DND-41 (cell line): ENCODE results near the gene TMEM135.

Source experiments
- ATAC-seq: fragments of 200-7000 bp; cut with Tn5 transposase; 3 replicates; pipeline ENCODE4 v1.9.1; 2021; ENCODE audit warnings: low read depth; ENCODE audit not compliant: insufficient read depth
- DNase-seq: peaks from one replicate; pipeline ENCODE4 v3.0.0-alpha.2; 2020
- H2AFZ ChIP-seq: 2 replicates; pipeline ENCODE4 v1.6.0; 2012; ENCODE audit warnings: low read depth, low read length
- H3K27ac ChIP-seq: 2 replicates; pipeline ENCODE4 v1.5.1; 2012; ENCODE audit warnings: low read length, inconsistent platforms
- H3K27me3 ChIP-seq: fragments of 200-600 bp; sonication (generic); 2 replicates; pipeline ENCODE4 v1.6.0; 2012; ENCODE audit warnings: low read length, mild to moderate bottlenecking, inconsistent platforms; ENCODE audit not compliant: insufficient read depth, poor library complexity
- H3K36me3 ChIP-seq: 2 replicates; pipeline ENCODE4 v1.5.1; 2012; ENCODE audit warnings: low read length, inconsistent platforms; ENCODE audit not compliant: insufficient read depth
- H3K4me1 ChIP-seq: 2 replicates; pipeline ENCODE4 v1.5.1; 2012; ENCODE audit warnings: mild to moderate bottlenecking, low read length; ENCODE audit not compliant: insufficient read depth
- H3K4me2 ChIP-seq: 2 replicates; pipeline ENCODE4 v1.6.0; 2012; ENCODE audit warnings: mild to moderate bottlenecking, moderate library complexity, low read length, inconsistent platforms; ENCODE audit not compliant: insufficient read depth
- H3K4me3 ChIP-seq, 2 experiments: fragments of 200-600 bp in 1 of 2; shearing (Covaris generic) in 1 of 2; 2 replicates each; pipeline ENCODE4 v1.5.1; 2012 to 2016; ENCODE audit warnings: inconsistent platforms in 2 of 2, low read length in 2 of 2, mild to moderate bottlenecking in 2 of 2, low read depth in 1 of 2, moderate library complexity in 1 of 2
- H3K79me2 ChIP-seq: 2 replicates; pipeline ENCODE4 v1.6.0; 2012; ENCODE audit warnings: low read length, inconsistent platforms; ENCODE audit not compliant: insufficient read depth
- H3K9ac ChIP-seq: 2 replicates; pipeline ENCODE4 v1.6.0; 2012; ENCODE audit warnings: low read depth, mild to moderate bottlenecking, inconsistent platforms, low read length, moderate library complexity
- H3K9me3 ChIP-seq: 2 replicates; pipeline ENCODE4 v1.5.1; 2012; ENCODE audit warnings: low read length, moderate library complexity, mild to moderate bottlenecking, inconsistent platforms; ENCODE audit not compliant: insufficient read depth, severe bottlenecking
- H4K20me1 ChIP-seq: 2 replicates; pipeline ENCODE4 v1.6.0; 2012; ENCODE audit warnings: low read length; ENCODE audit not compliant: insufficient read depth
- CTCF ChIP-seq: IDR thresholded peaks from 2 replicates; pipeline ENCODE4 v1.5.1; 2012; ENCODE audit warnings: borderline replicate concordance, low read length, moderate library complexity, mild to moderate bottlenecking; ENCODE audit not compliant: poor library complexity, severe bottlenecking; ENCODE audit errors: extremely low read depth
- EZH2 ChIP-seq: IDR thresholded peaks from 3 replicates; pipeline ENCODE4 v1.6.1; 2012; ENCODE audit warnings: borderline replicate concordance, low read depth, mild to moderate bottlenecking, moderate library complexity, low read length, inconsistent platforms; ENCODE audit not compliant: severe bottlenecking

TMEM135 gene

GRCh38 chr11:87260811-87261210 is 223.1 kb downstream of the TMEM135 start:
- Histone ChIP-seq H3K27me3 (no peaks in the 10 kb centered on the region), H4K20me1 (no peaks in the 10 kb centered on the region), H3K4me3 (no peak overlapping the region), H3K4me2 (no peak overlapping the region), H3K4me1 (no peaks in the 10 kb centered on the region), H3K27ac (no peak overlapping the region), H2AFZ (no peak overlapping the region), H3K9me3 (no peaks in the 10 kb centered on the region), H3K79me2 (no peaks in the 10 kb centered on the region), H3K36me3 (no peaks in the 10 kb centered on the region), H3K9ac (no peak overlapping the region)
- ATAC-seq (no peak), DNase-seq (no peak)
- TF ChIP-seq CTCF (no peak), EZH2 (no peak)

DNA sequence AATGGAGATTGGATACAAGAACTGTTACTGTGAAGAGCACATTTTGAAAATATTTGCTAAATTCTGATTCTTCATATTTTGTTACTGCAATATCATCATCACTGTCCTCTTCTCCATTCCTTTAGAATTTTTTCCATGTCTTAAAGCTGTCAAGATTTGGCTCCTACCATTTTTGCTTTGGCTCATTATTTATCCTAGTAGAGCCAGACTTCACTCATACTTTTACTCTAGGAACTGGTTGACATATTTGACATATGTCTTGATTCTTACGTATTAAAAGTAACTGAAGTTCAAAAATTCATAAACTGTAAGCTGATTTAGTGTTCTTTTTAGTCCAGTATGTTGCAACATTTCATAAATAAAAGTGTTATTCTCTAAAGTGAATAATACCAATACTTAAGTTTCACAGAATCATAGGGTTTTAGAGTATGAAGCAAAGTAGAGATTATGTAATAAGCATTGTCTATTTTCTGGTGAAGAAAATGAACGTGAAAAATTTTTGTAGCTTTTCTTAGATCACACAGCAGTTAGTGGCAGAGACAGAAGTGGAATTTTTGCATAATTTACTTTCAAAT is 225.6 kb downstream of the TMEM135 start:
- Histone ChIP-seq H3K9ac (no peak overlapping the region), H3K27me3 (no peaks in the 10 kb centered on the region), H3K79me2 (no peaks in the 10 kb centered on the region), H3K4me3 (no peak overlapping the region), H2AFZ (no peak overlapping the region), H3K36me3 (no peaks in the 10 kb centered on the region), H3K4me1 (no peaks in the 10 kb centered on the region), H3K27ac (no peak overlapping the region), H3K9me3 (no peaks in the 10 kb centered on the region), H4K20me1 (no peaks in the 10 kb centered on the region), H3K4me2 (no peak overlapping the region)
- TF ChIP-seq EZH2 (no peak), CTCF (no peak)
- no peak for DNase-seq
- no peak for ATAC-seq

DNA sequence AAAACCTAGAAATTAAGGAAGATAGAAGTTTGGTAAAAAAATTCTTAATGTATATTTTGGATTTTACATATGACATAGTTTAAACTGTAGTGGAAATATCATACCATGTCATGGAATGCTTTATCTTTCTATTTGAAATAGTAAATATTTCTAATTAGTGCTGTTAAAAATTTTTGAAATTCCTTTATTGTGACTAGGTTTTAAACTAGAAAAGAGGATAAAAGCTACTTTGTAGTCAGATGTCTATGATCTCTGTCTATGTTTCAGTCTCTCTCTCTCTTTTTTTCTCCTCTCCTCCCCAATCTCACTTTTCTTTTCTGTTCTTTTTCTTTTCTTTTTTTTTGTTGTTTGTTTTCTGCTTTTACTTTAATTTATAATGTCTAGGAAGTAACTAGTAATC is 226.2 kb downstream of the TMEM135 start:
- no peak overlapping the region for H3K9ac ChIP-seq
- no peak overlapping the region for H3K4me2 ChIP-seq
- no peaks in the 10 kb centered on the region for H3K27me3 ChIP-seq
- no peak overlapping the region for H3K4me3 ChIP-seq
- no peak overlapping the region for H3K27ac ChIP-seq
- no peak overlapping the region for H2AFZ ChIP-seq
- no peaks in the 10 kb centered on the region for H4K20me1 ChIP-seq
- ATAC-seq: no peak
- no peaks in the 10 kb centered on the region for H3K4me1 ChIP-seq
- no peak for DNase-seq
- H3K9me3 ChIP-seq: no peaks in the 10 kb centered on the region
- H3K79me2 ChIP-seq: no peaks in the 10 kb centered on the region
- no peaks in the 10 kb centered on the region for H3K36me3 ChIP-seq
- TF ChIP-seq CTCF (no peak), EZH2 (no peak)

GRCh38 chr11:87265132-87265531 is 227.4 kb downstream of the TMEM135 start:
- no peak overlapping the region for H2AFZ ChIP-seq
- H3K4me1 ChIP-seq: no peaks in the 10 kb centered on the region
- no peak for ATAC-seq
- DNase-seq: no peak
- no peaks in the 10 kb centered on the region for H3K79me2 ChIP-seq
- H3K36me3 ChIP-seq: no peaks in the 10 kb centered on the region
- no peaks in the 10 kb centered on the region for H3K9me3 ChIP-seq
- no peaks in the 10 kb centered on the region for H4K20me1 ChIP-seq
- TF ChIP-seq EZH2 (no peak), CTCF (no peak)
- H3K27ac ChIP-seq: no peak overlapping the region
- no peak overlapping the region for H3K9ac ChIP-seq
- no peaks in the 10 kb centered on the region for H3K27me3 ChIP-seq
- no peak overlapping the region for H3K4me2 ChIP-seq
- no peak overlapping the region for H3K4me3 ChIP-seq
